H1 (cell line): ENCODE data around the gene SPSB1. TPM values are rescaled to one million over a fixed set of nuclear protein-coding genes. Genes with fewer than 3 reads are reported as not detected.

Experiments used
- CTCF ChIA-PET: fragments of 300-600 bp; sonication (Branson Sonifier 250); formaldehyde crosslinking; loops from one replicate; lab custom pipeline; 2021; ENCODE audit not compliant: partially characterized antibody; lab: Charles Lee
- POLR2A ChIA-PET: fragments of 300-600 bp; sonication (Branson Sonifier 250); formaldehyde crosslinking; loops from one replicate; lab custom pipeline; 2021; ENCODE audit warnings: inconsistent platforms; ENCODE audit not compliant: partially characterized antibody; lab: Charles Lee
- DNase-seq, 2 experiments: peaks; one replicate each; pipeline versions ENCODE4 v3.0.0 to v3.0.0-alpha.2; 2010 to 2022; ENCODE audit warnings: low spot score in 2 of 2, low read depth in 1 of 2, mixed read lengths in 1 of 2
- FAIRE-seq: peaks from 2 replicates; lab custom pipeline; 2011; peaks lifted over from hg19 to GRCh38; lab: Jason Lieb, UNC
- H2AFZ ChIP-seq: 2 replicates; pipeline ENCODE4 v1.8.1; 2012; ENCODE audit warnings: low read length, inconsistent platforms
- H2AK5ac ChIP-seq: 2 replicates; pipeline ENCODE4 v1.6.1; 2013; ENCODE audit warnings: low read depth, low read length
- H2BK120ac ChIP-seq: replicated peaks from 2 replicates; pipeline ENCODE3; 2013; ENCODE audit warnings: low read depth, low read length, inconsistent platforms
- H2BK12ac ChIP-seq: 2 replicates; pipeline ENCODE4 v1.6.1; 2013; ENCODE audit warnings: low read depth, low read length
- H2BK15ac ChIP-seq: 2 replicates; pipeline ENCODE4 v1.6.1; 2013; ENCODE audit warnings: low read length
- H2BK20ac ChIP-seq: 2 replicates; pipeline ENCODE4 v1.6.1; 2013; ENCODE audit warnings: low read length
- H2BK5ac ChIP-seq: 2 replicates; pipeline ENCODE4 v1.6.1; 2013; ENCODE audit warnings: low read depth, low read length
- H3K14ac ChIP-seq: 2 replicates; pipeline ENCODE4 v1.6.1; 2013; ENCODE audit warnings: inconsistent platforms; ENCODE audit not compliant: insufficient read length
- H3K18ac ChIP-seq: 2 replicates; pipeline ENCODE4 v1.6.1; 2013; ENCODE audit warnings: low read length; ENCODE audit errors: extremely low read depth
- H3K23ac ChIP-seq: 2 replicates; pipeline ENCODE4 v1.6.1; 2013; ENCODE audit warnings: inconsistent platforms; ENCODE audit not compliant: insufficient read length
- H3K23me2 ChIP-seq: 2 replicates; pipeline ENCODE4 v1.6.1; 2013; ENCODE audit warnings: low read depth, low read length
- H3K27ac ChIP-seq: 2 replicates; pipeline ENCODE4 v1.6.1; 2011; ENCODE audit warnings: low read depth, low read length, inconsistent platforms
- H3K27me3 ChIP-seq, 4 experiments: replicated peaks in 1 of 4; 1 replicate in 1 of 4; 2 replicates in 3 of 4; pipeline versions ENCODE4 v1.6.1 to v1.8.1; 2011 to 2013; ENCODE audit warnings: low read length in 3 of 4, mild to moderate bottlenecking in 3 of 4, inconsistent platforms in 2 of 4, mixed read lengths in 2 of 4, moderate library complexity in 1 of 4; ENCODE audit not compliant: control insufficient read depth in 3 of 4, insufficient read depth in 3 of 4; ENCODE audit errors: extremely low read depth in 1 of 4
- H3K36me3 ChIP-seq, 4 experiments: 2 replicates each; pipeline versions ENCODE4 v1.6.1 to v1.8.1; 2011 to 2013; ENCODE audit warnings: mild to moderate bottlenecking in 4 of 4, low read length in 3 of 4, moderate library complexity in 2 of 4, control low read depth in 1 of 4, inconsistent platforms in 1 of 4; ENCODE audit not compliant: insufficient read depth in 4 of 4, control insufficient read depth in 2 of 4
- H3K4ac ChIP-seq: replicated peaks from 2 replicates; pipeline ENCODE3; 2013; ENCODE audit warnings: low read length, low read depth, mixed read lengths, inconsistent platforms; ENCODE audit not compliant: insufficient read length
- H3K4me1 ChIP-seq, 4 experiments: replicated peaks in 1 of 4; 1 replicate in 1 of 4; 2 replicates in 3 of 4; pipeline versions ENCODE4 v1.6.1 to v1.8.1; 2011 to 2013; ENCODE audit warnings: low read length in 3 of 4, inconsistent platforms in 2 of 4, mixed read lengths in 1 of 4; ENCODE audit not compliant: insufficient read depth in 4 of 4, control insufficient read depth in 3 of 4
- H3K4me2 ChIP-seq, 2 experiments: 2 replicates each; pipeline versions ENCODE4 v1.6.1 to v1.8.1; 2011 to 2013; ENCODE audit warnings: low read depth in 2 of 2, low read length in 2 of 2, control low read depth in 1 of 2, inconsistent platforms in 1 of 2, mild to moderate bottlenecking in 1 of 2; ENCODE audit not compliant: insufficient read depth in 1 of 2
- H3K4me3 ChIP-seq, 4 experiments: fragments of 200-600, 300-600 bp in 1 of 4; sonication (generic), shearing (Covaris generic), sonication (Bioruptor Twin) in 1 of 4; 2 replicates each; pipeline versions ENCODE4 v1.5.1 to v1.8.1; 2011 to 2016; ENCODE audit warnings: low read length in 4 of 4, low read depth in 3 of 4, control low read depth in 2 of 4, inconsistent platforms in 2 of 4, mild to moderate bottlenecking in 2 of 4, mixed read lengths in 1 of 4, moderate library complexity in 1 of 4; ENCODE audit not compliant: insufficient read depth in 2 of 4; ENCODE audit errors: extremely low read depth in 1 of 4
- H3K56ac ChIP-seq: replicated peaks from 2 replicates; pipeline ENCODE3; 2013; ENCODE audit warnings: low read depth, mild to moderate bottlenecking, mixed read lengths, low read length, inconsistent platforms; ENCODE audit not compliant: insufficient read length
- H3K79me1 ChIP-seq: 2 replicates; pipeline ENCODE4 v1.6.1; 2013; ENCODE audit warnings: low read depth, low read length, control low read depth
- H3K79me2 ChIP-seq, 2 experiments: 2 replicates each; pipeline versions ENCODE4 v1.6.1 to v1.8.1; 2012 to 2013; ENCODE audit warnings: low read length in 2 of 2, mild to moderate bottlenecking in 2 of 2, inconsistent platforms in 1 of 2; ENCODE audit not compliant: insufficient read depth in 2 of 2, control insufficient read depth in 1 of 2
- H3K9ac ChIP-seq, 4 experiments: replicated peaks in 1 of 4; 1 replicate in 1 of 4; 2 replicates in 3 of 4; pipeline versions ENCODE4 v1.6.1 to v1.8.1; 2011 to 2013; ENCODE audit warnings: low read depth in 3 of 4, low read length in 3 of 4, control low read depth in 2 of 4, mild to moderate bottlenecking in 2 of 4, moderate library complexity in 2 of 4, inconsistent platforms in 1 of 4; ENCODE audit errors: extremely low read depth in 1 of 4
- H3K9me3 ChIP-seq, 2 experiments: 2 replicates each; pipeline versions ENCODE4 v1.6.1 to v1.8.1; 2012 to 2013; ENCODE audit warnings: mild to moderate bottlenecking in 2 of 2, moderate library complexity in 2 of 2, control low read depth in 1 of 2, inconsistent platforms in 1 of 2, low read depth in 1 of 2, low read length in 1 of 2, mixed read lengths in 1 of 2; ENCODE audit not compliant: insufficient read depth in 2 of 2
- H4K20me1 ChIP-seq, 2 experiments: replicated peaks in 1 of 2; 2 replicates each; pipeline versions ENCODE3 to v1.8.1; 2011 to 2013; ENCODE audit warnings: inconsistent platforms in 2 of 2, low read length in 2 of 2, mild to moderate bottlenecking in 1 of 2; ENCODE audit not compliant: insufficient read depth in 2 of 2, control insufficient read depth in 1 of 2
- H4K5ac ChIP-seq: 2 replicates; pipeline ENCODE4 v1.6.1; 2013; ENCODE audit warnings: low read length, low read depth, mixed read lengths, inconsistent platforms; ENCODE audit not compliant: insufficient read length
- H4K8ac ChIP-seq: 2 replicates; pipeline ENCODE4 v1.8.0; 2013; ENCODE audit warnings: mild to moderate bottlenecking, moderate library complexity, low read length, inconsistent platforms; ENCODE audit not compliant: insufficient read depth; ENCODE audit errors: extremely low read depth
- H4K91ac ChIP-seq: replicated peaks from 2 replicates; pipeline ENCODE3; 2013; ENCODE audit warnings: low read length, mixed read lengths, inconsistent platforms; ENCODE audit not compliant: insufficient read length
- ATF2 ChIP-seq: IDR thresholded peaks from 2 replicates; pipeline ENCODE4 v1.6.1; 2012; ENCODE audit warnings: low read length, inconsistent platforms
- BACH1 ChIP-seq: IDR thresholded peaks from 2 replicates; pipeline ENCODE4 v1.6.1; 2012; ENCODE audit warnings: low read length, improper control_type of control experiment
- CEBPB ChIP-seq: IDR thresholded peaks from 2 replicates; pipeline ENCODE4 v1.6.1; 2012; ENCODE audit warnings: low read depth, low read length
- CREB1 ChIP-seq: IDR thresholded peaks from 2 replicates; pipeline ENCODE4 v1.6.1; 2012; ENCODE audit warnings: inconsistent platforms
- CTBP2 ChIP-seq: IDR thresholded peaks from 2 replicates; pipeline ENCODE4 v1.7.0; 2011; ENCODE audit warnings: borderline replicate concordance, mild to moderate bottlenecking, moderate library complexity, mixed read lengths, low read length; ENCODE audit not compliant: insufficient read depth, insufficient read length
- EGR1 ChIP-seq: IDR thresholded peaks from 2 replicates; pipeline ENCODE4 v1.6.1; 2011; ENCODE audit warnings: low read depth, low read length, borderline replicate concordance
- GTF2F1 ChIP-seq: IDR thresholded peaks from 2 replicates; pipeline ENCODE4 v1.6.1; 2012; ENCODE audit warnings: low read depth, low read length, improper control_type of control experiment, borderline replicate concordance
- JUND ChIP-seq: IDR thresholded peaks from 2 replicates; pipeline ENCODE4 v1.6.1; 2011; ENCODE audit warnings: mild to moderate bottlenecking, improper control_type of control experiment, low read length
- PHF8 ChIP-seq: fragments of 200-600 bp; sonication (generic); conservative IDR thresholded peaks from 2 replicates; pipeline ENCODE4 v1.7.1; 2012; ENCODE audit warnings: low read depth, mild to moderate bottlenecking, inconsistent platforms, low read length, moderate library complexity
- RBBP5 ChIP-seq: IDR thresholded peaks from 2 replicates; pipeline ENCODE4 v1.7.1; 2012; ENCODE audit warnings: low read depth, mild to moderate bottlenecking, inconsistent platforms, low read length, moderate library complexity, borderline replicate concordance
- SIRT6 ChIP-seq: IDR thresholded peaks from one replicate; pipeline ENCODE4 v1.7.1; 2012; ENCODE audit warnings: low read length, inconsistent platforms
- SIX5 ChIP-seq: IDR thresholded peaks from 2 replicates; pipeline ENCODE4 v1.6.1; 2011; ENCODE audit warnings: mild to moderate bottlenecking, low read depth, low read length
- SP4 ChIP-seq: IDR thresholded peaks from 2 replicates; pipeline ENCODE4 v1.6.1; 2012; ENCODE audit warnings: low read length, inconsistent platforms
- ZNF274 ChIP-seq: IDR thresholded peaks from 2 replicates; pipeline ENCODE4 v1.7.0; 2012; ENCODE audit warnings: low read length, borderline replicate concordance; ENCODE audit errors: extremely low read depth
- WGBS, 2 experiments: shearing (Covaris generic) in 1 of 2; methylation state at CpG; one replicate each; pipeline versions ENCODE4 v1.1.6 to v1.1.7; 2013 to 2015; ENCODE audit warnings: low lambda C conversion rate in 2 of 2, mixed read lengths in 2 of 2, inconsistent platforms in 1 of 2, low coverage in 1 of 2, missing lambda C conversion rate in 1 of 2; ENCODE audit not compliant: insufficient replicate concordance in 2 of 2, insufficient coverage in 1 of 2, insufficient read length in 1 of 2; ENCODE audit errors: extremely low coverage in 1 of 2, missing lambda C conversion rate in 1 of 2; 5-methylcytosine and 5-hydroxymethylcytosine counted together
- polyA plus RNA-seq, 7 experiments: library from polyadenylated mRNA; depleted of rRNA in 3 of 7; stranded (reverse) in 5 of 7; unstranded in 2 of 7; fragments of >200 nt in 5 of 7; fragments of 200-250 nt in 2 of 7; gene quantifications; 1 replicate in 5 of 7; 2 replicates in 1 of 7; 4 replicates in 1 of 7; pipeline versions ENCODE4 v1.2.1 to v1.2.3, GENCODE V29; 2011 to 2013; ENCODE audit warnings: missing spikeins in 2 of 7, mixed read lengths in 2 of 7
- total RNA-seq: library from RNA; stranded (reverse); fragmentation: NEBNext Ultra II Directional; extraction: Animal tissue kit (Norgen Biotek cat#: 25700); gene quantifications from 2 replicates; pipeline ENCODE4 v1.2.1, GENCODE V29; 2021

SPSB1 gene
- total and polyA plus RNA-seq, 2 of the 8 experiments (the other 6 are each of a cell fraction or from before 2014, with no cell fraction given) = 5.3 to 6.4 TPM

GRCh38 chr1:9245661-9246060 lies 47.0 kb upstream of the SPSB1 start:
- Histone ChIP-seq H4K5ac (no peak overlapping the region), H3K4ac (no peak overlapping the region), H3K56ac (no peak overlapping the region), H4K20me1 (no peaks in the 10 kb centered on the region), H2BK120ac (no peak overlapping the region), H2BK20ac (no peak overlapping the region), H3K9ac (no peak overlapping the region), H3K9me3 (no peaks in the 10 kb centered on the region), H3K4me2 (no peak overlapping the region), H3K79me1 (no peaks in the 10 kb centered on the region), H2AK5ac (no peak overlapping the region), H3K27me3 (no peaks in the 10 kb centered on the region; a peak in 1 of 7 replicates), H3K14ac (no peak overlapping the region), H3K23me2 (no peaks in the 10 kb centered on the region), H4K8ac (no peak overlapping the region), H3K4me3 (no peak overlapping the region), H2AFZ (no peak overlapping the region), H3K18ac (no peak overlapping the region), H2BK12ac (no peak overlapping the region), H3K36me3 (no peaks in the 10 kb centered on the region), H2BK15ac (no peak overlapping the region), H3K27ac (no peak overlapping the region), H4K91ac (no peak overlapping the region), H2BK5ac (no peak overlapping the region), H3K23ac (no peak overlapping the region), H3K79me2 (no peaks in the 10 kb centered on the region), H3K4me1 (peaks cover under 1 to 22% (median 17%) of the 10 kb centered on the region in 4 experiments)
- DNase-seq (no peak), FAIRE-seq (no peak)
- ChIA-PET POLR2A (no interaction called here), CTCF (interaction anchor here (0.6 to 12.2 kb wide), 9 partner anchors 13 to 246 kb away, joined by 3 to 127 read pairs (median 3); partner anchors contain the start of gene H6PD)
- 88% methylated on average over 9 of the region's 9 CpGs; no CpG with 5 or more reads in 1 of the 2 experiments for WGBS, 2 experiments
- TF ChIP-seq PHF8 (no peak), CTBP2 (no peak), ZNF274 (no peak), CEBPB (no peak), SIRT6 (no peak), SIX5 (no peak), JUND (no peak), BACH1 (no peak), ATF2 (no peak), EGR1 (no peak), CREB1 (no peak), SP4 (no peak), RBBP5 (no peak), GTF2F1 (no peak)
